Activated CD8-positive, alpha-beta T cell treated with anti-CD3 and anti-CD28 coated beads, Interleukin-2, amount 10 ng/mL, durations not matched to agents 7 days and 5 days (primary cell): Measurements from ENCODE around the gene ZNF800. TPM values are rescaled to one million over a fixed set of nuclear protein-coding genes. Genes with fewer than 3 reads are reported as not detected.

Experiments used
- ATAC-seq: fragments of 150-1000 bp; cut with Tn5 transposase; one replicate; pipeline ENCODE4 v1.10.0; 2021; ENCODE audit warnings: moderate library complexity
- CTCF ChIA-PET: fragments of 350-600 bp; sonication (Branson Sonifier 250); formaldehyde crosslinking; loops from one replicate; lab custom pipeline; 2021; ENCODE audit warnings: antibody characterized with exemption; lab: Charles Lee
- POLR2A ChIA-PET: fragments of 350-600 bp; sonication (Branson Sonifier 250); formaldehyde crosslinking; loops from one replicate; lab custom pipeline; 2021; ENCODE audit warnings: antibody characterized with exemption; lab: Charles Lee
- DNase-seq: peaks from one replicate; pipeline ENCODE4 v3.0.0-alpha.2; 2020
- H3K27ac Mint-ChIP-seq: one replicate; pipeline ENCODE4 v1.8.0; 2021; ENCODE audit warnings: mild to moderate bottlenecking, mixed read lengths
- H3K27me3 Mint-ChIP-seq: one replicate; pipeline ENCODE4 v1.8.0; 2021; ENCODE audit warnings: low read depth, mixed read lengths
- H3K36me3 Mint-ChIP-seq: one replicate; pipeline ENCODE4 v1.8.0; 2021; ENCODE audit warnings: low read depth, mixed read lengths
- H3K4me1 Mint-ChIP-seq: one replicate; pipeline ENCODE4 v1.8.0; 2021; ENCODE audit warnings: low read depth, mixed read lengths
- H3K4me3 Mint-ChIP-seq: one replicate; pipeline ENCODE4 v1.8.0; 2021; ENCODE audit warnings: mild to moderate bottlenecking, mixed read lengths
- H3K9me3 Mint-ChIP-seq: one replicate; pipeline ENCODE4 v1.8.0; 2022; ENCODE audit warnings: mixed read lengths; ENCODE audit not compliant: insufficient read depth
- total RNA-seq, 2 experiments: library from RNA; stranded (reverse); gene quantifications; one replicate each; pipeline ENCODE4 v1.2.3, GENCODE V29; 2021

ZNF800 gene
- total RNA-seq, 2 experiments from 2014 or later = 40.7 to 43.2 TPM

DNA sequence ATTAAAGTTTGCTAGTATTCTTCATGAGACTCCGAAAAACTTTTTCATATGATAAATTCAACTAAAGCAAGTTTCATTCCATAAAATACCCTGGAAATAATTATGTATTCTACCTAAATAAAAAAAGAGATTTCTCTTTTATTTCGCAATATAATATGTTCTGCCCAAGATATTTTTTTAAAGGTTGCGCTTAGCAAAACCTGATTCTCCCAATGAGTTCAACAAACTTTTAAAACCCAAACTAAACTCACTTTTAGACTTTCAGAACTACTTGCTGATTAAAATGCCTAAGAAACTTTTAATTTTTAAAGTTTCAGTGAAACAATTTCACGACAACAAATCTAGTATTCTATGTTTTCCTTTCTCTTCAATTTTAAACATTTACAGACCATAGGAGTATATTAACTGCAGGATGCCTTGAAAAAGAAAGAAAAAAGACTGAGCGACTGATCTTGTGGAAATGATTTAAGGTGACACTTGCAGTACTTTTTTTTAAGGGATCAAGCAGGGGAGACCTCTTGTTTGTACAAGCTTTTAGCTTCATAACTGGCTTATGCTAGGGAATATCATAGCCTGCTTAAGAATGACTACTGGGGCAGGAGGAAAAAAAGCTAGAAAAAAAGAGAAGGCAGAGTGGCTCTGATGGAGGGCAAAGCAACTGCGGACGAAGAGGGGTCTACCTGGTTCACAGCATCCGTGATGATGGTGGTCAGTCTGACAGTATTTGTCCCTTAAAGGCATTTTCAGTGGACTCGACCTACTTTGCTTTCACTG is 1.5 kb downstream of the ZNF800 start:
- H3K4me1 Mint-ChIP-seq = peaks cover 60% of the 10 kb centered on the region
- POLR2A ChIA-PET = interaction anchor here (0.6 to 3.2 kb wide), 17 partner anchors 8 to 197 kb away, joined by 3 to 51 read pairs (median 10); partner anchors contain the start of genes ARF5 and GCC1

DNA sequence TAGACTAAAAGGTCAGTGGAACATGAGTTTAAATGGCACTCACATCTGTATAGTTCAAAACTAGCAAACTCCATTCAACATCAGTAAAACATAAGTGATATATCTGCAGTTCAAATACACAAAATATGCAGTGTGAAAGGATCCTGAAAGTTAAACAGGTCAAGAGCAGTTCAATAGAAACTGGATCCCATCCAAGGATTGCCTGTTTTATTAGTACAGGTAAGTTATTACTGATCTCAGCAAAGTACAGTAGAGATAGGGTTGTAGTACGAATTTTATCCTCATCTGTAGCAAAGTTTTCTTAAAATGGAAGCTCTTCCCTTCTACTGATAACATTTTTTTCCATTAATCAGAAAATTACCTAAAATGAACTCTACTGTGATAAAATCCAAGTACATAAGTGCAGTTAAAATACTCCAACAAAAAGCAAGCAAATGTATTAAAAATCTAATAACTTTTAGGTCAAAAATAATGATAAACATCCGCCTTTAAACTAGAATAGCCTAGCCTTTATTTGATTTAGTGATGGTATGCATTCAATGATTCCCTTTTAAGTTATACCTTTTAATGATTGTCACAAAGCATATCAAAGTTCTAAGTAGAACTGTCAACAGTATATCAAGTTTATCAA is 2.2 kb downstream of the ZNF800 start:
- peak overlapping the region; percentile 98 for H3K4me3 Mint-ChIP-seq
- peaks cover 57% of the 10 kb centered on the region for H3K4me1 Mint-ChIP-seq
- DNase-seq (no peak), ATAC-seq (no peak)
- H3K27me3 Mint-ChIP-seq = no peaks in the 10 kb centered on the region
- no peaks in the 10 kb centered on the region for H3K9me3 Mint-ChIP-seq
- ChIA-PET POLR2A (no interaction called here), CTCF (interaction anchor here (1.2 to 6.1 kb wide), 3 partner anchors 10 to 57 kb away, joined by 4 to 35 read pairs (median 7); no protein-coding TSS in a partner anchor)
- H3K36me3 Mint-ChIP-seq = peaks cover 48% of the 10 kb centered on the region
- H3K27ac Mint-ChIP-seq = no peak overlapping the region

More for the DNA sequence above, 1.5 kb downstream of the ZNF800 start:
- H3K4me3 Mint-ChIP-seq = peak overlapping the region; percentile 98
- DNase-seq (no peak), ATAC-seq (no peak)
- CTCF ChIA-PET = interaction anchor here (1.6 to 6.1 kb wide), 6 partner anchors 14 to 56 kb away, joined by 5 to 35 read pairs (median 14); no protein-coding TSS in a partner anchor
- H3K27me3 Mint-ChIP-seq = no peaks in the 10 kb centered on the region
- H3K9me3 Mint-ChIP-seq = no peaks in the 10 kb centered on the region
- peaks cover 45% of the 10 kb centered on the region for H3K36me3 Mint-ChIP-seq
- peak overlapping the region; percentile 98 for H3K27ac Mint-ChIP-seq

DNA sequence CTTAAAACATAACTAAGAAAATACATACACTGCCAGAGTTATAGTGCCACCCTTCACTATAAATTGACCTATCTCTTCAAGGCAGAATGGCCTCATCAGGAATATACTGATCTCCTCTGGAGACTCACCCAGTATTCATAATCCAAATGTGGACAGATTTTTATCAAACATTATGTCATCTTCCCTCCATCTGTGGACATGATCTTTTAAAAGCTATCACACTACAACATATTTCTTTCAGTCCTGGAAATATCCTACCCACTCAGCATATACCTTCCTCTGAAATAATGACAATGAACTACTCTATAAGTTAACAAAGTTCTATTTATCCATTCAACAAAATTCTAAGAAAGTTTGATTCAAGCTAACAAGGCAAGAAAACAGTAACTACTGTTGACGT is 3.2 kb downstream of the ZNF800 start:
- CTCF ChIA-PET = interaction anchor here (0.8 to 6.1 kb wide), 4 partner anchors 9 to 58 kb away, joined by 3 to 35 read pairs (median 6); no protein-coding TSS in a partner anchor
- ATAC-seq = no peak
- H3K9me3 Mint-ChIP-seq = no peaks in the 10 kb centered on the region
- H3K4me1 Mint-ChIP-seq = peaks cover 54% of the 10 kb centered on the region
- H3K4me3 Mint-ChIP-seq = peak overlapping the region; percentile 30
- H3K27me3 Mint-ChIP-seq = no peaks in the 10 kb centered on the region
- POLR2A ChIA-PET = no interaction called here
- H3K27ac Mint-ChIP-seq = no peak overlapping the region
- H3K36me3 Mint-ChIP-seq = peaks cover 50% of the 10 kb centered on the region
- no peak for DNase-seq

DNA sequence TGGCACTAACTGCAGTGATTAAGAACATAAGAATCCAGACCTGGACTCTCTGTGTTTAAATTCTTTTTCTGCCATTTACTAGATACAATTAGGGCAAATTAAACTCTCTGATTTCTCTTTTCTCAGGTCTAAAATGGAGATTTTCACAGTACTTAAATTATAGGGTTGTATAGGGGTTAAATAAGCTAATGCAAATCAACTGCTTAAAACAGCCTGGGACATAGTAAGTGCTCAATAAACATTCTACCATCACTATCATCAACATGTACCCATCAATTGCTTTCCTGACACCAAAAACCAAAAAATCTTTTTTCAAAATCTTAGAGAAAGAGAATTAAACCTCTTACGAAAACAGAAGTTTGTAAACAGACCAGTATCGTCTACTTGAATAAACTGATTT is 4.5 kb downstream of the ZNF800 start:
- Mint-ChIP-seq H3K4me1 (peaks cover 51% of the 10 kb centered on the region), H3K27ac (no peak overlapping the region), H3K36me3 (peaks cover 57% of the 10 kb centered on the region), H3K4me3 (no peak overlapping the region), H3K9me3 (no peaks in the 10 kb centered on the region), H3K27me3 (no peaks in the 10 kb centered on the region)
- no peak for DNase-seq
- ChIA-PET CTCF (no interaction called here), POLR2A (no interaction called here)
- no peak for ATAC-seq

DNA sequence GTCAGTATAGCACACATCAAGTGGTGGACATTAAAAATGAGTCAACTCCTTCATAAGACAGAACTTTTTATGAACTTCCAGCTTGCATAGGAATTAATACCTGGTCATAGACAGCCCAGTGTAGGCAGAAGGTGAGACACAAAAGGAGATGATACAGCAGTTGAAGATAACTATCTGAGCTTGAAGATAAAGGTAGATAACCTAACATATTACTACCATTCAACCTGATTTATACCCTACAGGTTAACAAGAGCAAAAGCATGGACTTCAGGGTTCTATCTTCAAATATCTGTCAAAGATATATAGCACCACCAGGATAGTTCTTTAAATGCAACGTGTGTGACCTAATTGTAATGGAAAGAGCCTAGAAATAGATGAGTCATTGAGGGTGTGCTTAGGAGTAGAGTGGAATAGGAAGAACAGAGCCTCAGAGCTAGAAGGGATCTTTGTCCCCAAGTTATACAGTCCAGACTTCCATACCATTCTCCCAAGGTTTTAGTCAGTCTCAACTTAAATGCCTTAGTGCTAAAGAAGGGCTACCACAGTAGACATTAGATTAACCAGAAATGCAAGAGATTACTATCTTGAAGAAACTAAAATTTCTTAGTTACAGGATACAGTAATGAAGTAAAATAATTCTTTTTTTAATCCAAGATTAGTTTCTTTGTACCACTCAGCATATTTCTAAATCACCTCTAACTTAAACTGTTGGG is 9.2 kb downstream of the ZNF800 start:
- H3K27ac Mint-ChIP-seq = no peak overlapping the region
- ATAC-seq (peak; percentile 36), DNase-seq (no peak)
- H3K4me1 Mint-ChIP-seq = peaks cover 56% of the 10 kb centered on the region
- H3K36me3 Mint-ChIP-seq = peaks cover 50% of the 10 kb centered on the region
- H3K27me3 Mint-ChIP-seq = no peaks in the 10 kb centered on the region
- H3K4me3 Mint-ChIP-seq = no peak overlapping the region
- no peaks in the 10 kb centered on the region for H3K9me3 Mint-ChIP-seq
- ChIA-PET POLR2A (interaction anchor here (0.7 to 1.2 kb wide), 3 partner anchors 8 to 14 kb away, joined by 3 to 10 read pairs (median 5); partner anchors contain the start of gene ZNF800), CTCF (interaction anchor here (0.8 to 2.2 kb wide), 4 partner anchors 10 to 64 kb away, joined by 3 to 10 read pairs (median 4); no protein-coding TSS in a partner anchor)

DNA sequence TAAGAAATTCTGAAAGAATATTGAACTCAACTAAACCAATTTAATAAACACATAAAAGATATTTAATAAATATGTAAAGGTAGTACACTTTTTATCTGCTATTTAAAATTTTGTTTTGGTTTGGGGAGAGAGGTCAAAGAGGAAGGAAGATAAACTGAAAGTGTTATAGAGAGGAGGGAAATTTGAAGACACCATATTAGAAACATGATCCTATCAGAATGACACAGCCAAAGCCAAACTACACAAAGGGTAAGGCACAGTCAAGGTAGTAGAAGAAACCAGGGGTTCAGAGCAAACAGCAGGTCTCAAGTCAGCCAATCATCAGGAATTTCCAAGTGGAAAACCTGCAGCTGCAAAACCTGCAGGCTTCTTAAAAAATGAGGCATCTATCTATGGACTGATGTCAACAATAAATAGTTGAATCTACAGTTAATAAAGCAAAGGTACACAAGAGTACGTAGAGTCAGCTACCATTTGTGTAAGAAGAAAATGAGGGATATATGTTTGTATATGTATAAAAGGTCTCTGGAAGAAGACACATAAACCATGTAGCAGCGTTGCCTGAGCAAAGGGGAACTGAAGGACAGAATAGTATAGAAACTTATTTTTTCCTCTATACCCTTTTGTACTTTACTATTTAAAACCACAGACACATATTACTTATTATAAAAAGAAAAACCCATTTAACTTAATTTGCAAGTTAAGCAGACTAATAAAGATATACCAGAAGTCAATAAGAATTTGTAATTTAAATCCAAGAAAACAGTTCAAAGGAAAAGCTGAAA is 10.0 kb downstream of the ZNF800 start:
- H3K4me3 Mint-ChIP-seq = no peak overlapping the region
- H3K27ac Mint-ChIP-seq = peak overlapping the region; percentile 47
- ATAC-seq (no peak), DNase-seq (no peak)
- H3K9me3 Mint-ChIP-seq = no peaks in the 10 kb centered on the region
- peaks cover 59% of the 10 kb centered on the region for H3K4me1 Mint-ChIP-seq
- H3K27me3 Mint-ChIP-seq = no peaks in the 10 kb centered on the region
- ChIA-PET CTCF (interaction anchor here (0.8 to 2.2 kb wide), 4 partner anchors 9 to 65 kb away, joined by 3 to 10 read pairs (median 4); no protein-coding TSS in a partner anchor), POLR2A (interaction anchor here (1.0 to 1.2 kb wide), 2 partner anchors 9 to 13 kb away, joined by 5 to 10 read pairs; no protein-coding TSS in a partner anchor)
- peaks cover 51% of the 10 kb centered on the region for H3K36me3 Mint-ChIP-seq

DNA sequence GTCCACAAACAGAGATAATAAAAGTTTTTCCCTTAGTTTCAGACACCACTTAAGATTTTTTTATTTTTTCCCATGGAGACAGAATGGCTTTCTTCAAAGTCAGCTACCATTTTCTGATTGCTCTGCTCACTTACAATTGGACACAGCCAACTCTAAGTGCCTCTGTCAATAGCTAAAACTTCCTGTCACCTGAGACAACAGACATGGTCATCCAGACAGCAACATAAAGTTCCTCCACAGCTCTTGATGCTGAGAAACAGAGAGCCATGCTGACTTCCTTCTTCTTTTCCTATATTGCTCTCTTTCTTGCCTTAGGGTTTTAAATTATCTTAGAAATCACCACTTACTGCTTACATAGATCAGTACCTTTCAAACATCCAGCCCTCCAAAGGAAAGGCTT is 12.0 kb downstream of the ZNF800 start:
- Mint-ChIP-seq H3K27ac (no peak overlapping the region), H3K4me3 (no peak overlapping the region), H3K36me3 (peaks cover 48% of the 10 kb centered on the region), H3K9me3 (no peaks in the 10 kb centered on the region), H3K27me3 (no peaks in the 10 kb centered on the region), H3K4me1 (peaks cover 62% of the 10 kb centered on the region)
- DNase-seq = no peak
- POLR2A ChIA-PET = interaction anchor here (1.5 kb wide), 1 partner anchor 12 kb away, joined by 13 read pairs; the partner anchor contains the start of gene ZNF800
- peak; percentile 15 for ATAC-seq
- CTCF ChIA-PET = interaction anchor here (1.0 to 1.9 kb wide), 5 partner anchors 9 to 67 kb away, joined by 3 to 7 read pairs (median 4); no protein-coding TSS in a partner anchor

DNA sequence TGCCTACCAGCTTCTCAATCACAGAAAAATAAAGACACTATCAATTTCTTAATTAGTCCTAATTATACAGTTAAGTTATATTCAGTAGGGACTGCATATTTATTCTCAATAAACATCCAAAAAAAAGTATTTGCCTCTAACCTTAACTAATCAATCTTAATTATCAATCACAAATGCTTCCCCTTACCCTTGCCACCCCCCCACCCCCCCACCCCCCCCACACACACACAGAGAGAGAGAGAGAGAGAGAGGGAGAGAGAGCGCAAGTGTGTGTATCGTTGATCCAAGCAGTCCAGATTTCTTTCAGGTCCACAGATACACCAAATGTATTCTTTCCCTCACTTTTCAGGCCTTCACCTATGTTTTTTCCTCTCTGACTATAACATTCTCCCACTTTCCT is 12.9 kb downstream of the ZNF800 start:
- ChIA-PET CTCF (interaction anchor here (1.1 to 1.9 kb wide), 3 partner anchors 10 to 68 kb away, joined by 3 to 7 read pairs (median 5); no protein-coding TSS in a partner anchor), POLR2A (interaction anchor here (1.5 kb wide), 1 partner anchor 12 kb away, joined by 13 read pairs; the partner anchor contains the start of gene ZNF800)
- peak overlapping the region; percentile 13 for H3K27ac Mint-ChIP-seq
- DNase-seq (no peak), ATAC-seq (no peak)
- H3K4me1 Mint-ChIP-seq = peaks cover 61% of the 10 kb centered on the region
- H3K27me3 Mint-ChIP-seq = no peaks in the 10 kb centered on the region
- H3K9me3 Mint-ChIP-seq = no peaks in the 10 kb centered on the region
- no peak overlapping the region for H3K4me3 Mint-ChIP-seq
- peaks cover 46% of the 10 kb centered on the region for H3K36me3 Mint-ChIP-seq

DNA sequence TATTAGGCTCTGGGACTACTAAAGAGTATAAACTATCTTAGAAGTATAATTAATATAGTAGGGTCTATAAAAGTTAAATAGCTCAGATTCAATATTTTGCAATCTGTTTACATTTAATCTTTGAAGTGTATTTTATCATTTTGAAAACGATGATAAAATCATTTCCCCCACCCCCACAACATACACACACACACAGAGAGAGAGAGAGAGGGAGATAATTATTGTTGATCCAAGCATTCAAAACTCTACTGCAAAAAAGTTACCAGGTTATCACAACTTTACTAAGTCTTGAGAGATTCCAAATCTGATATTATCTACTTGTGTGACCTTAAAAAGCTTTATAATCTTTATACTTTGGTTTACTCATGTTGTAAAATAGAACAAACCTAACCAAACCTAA is 14.0 kb downstream of the ZNF800 start:
- Mint-ChIP-seq H3K27me3 (no peaks in the 10 kb centered on the region), H3K9me3 (no peaks in the 10 kb centered on the region), H3K36me3 (peaks cover 54% of the 10 kb centered on the region), H3K4me1 (peaks cover 59% of the 10 kb centered on the region), H3K27ac (peak overlapping the region; percentile 32), H3K4me3 (no peak overlapping the region)
- ChIA-PET POLR2A (interaction anchor here (1.7 to 1.9 kb wide), 2 partner anchors 13 to 14 kb away, joined by 6 to 8 read pairs; partner anchors contain the start of gene ZNF800), CTCF (interaction anchor here (1.2 to 2.0 kb wide), 3 partner anchors 11 to 69 kb away, joined by 3 to 7 read pairs (median 3); no protein-coding TSS in a partner anchor)
- DNase-seq (no peak), ATAC-seq (no peak)

DNA sequence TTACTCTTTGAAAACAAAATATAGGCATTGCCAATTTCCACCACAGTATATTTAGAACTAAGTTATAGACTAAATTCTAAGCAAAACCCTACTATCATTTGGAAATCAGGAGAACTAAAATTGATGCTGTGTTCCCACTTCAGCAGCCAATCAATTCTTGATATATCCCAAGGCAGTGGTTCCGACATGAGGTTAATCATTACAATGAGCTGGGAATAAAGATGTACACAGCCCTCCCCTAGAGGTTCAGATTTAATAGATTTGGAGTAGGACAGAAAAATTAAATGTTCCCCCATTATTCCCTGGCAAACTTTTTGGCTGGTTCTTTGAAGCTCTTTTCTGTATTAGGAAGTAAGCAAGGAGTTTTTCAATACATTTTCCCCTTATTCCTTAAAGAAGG is 15.1 kb downstream of the ZNF800 start:
- no peaks in the 10 kb centered on the region for H3K9me3 Mint-ChIP-seq
- ATAC-seq (no peak), DNase-seq (no peak)
- H3K27me3 Mint-ChIP-seq = no peaks in the 10 kb centered on the region
- H3K36me3 Mint-ChIP-seq = peaks cover 53% of the 10 kb centered on the region
- CTCF ChIA-PET = interaction anchor here (1.1 to 2.0 kb wide), 3 partner anchors 12 to 70 kb away, joined by 3 to 7 read pairs (median 5); partner anchors contain the start of gene ZNF800
- no peak overlapping the region for H3K4me3 Mint-ChIP-seq
- H3K4me1 Mint-ChIP-seq = peaks cover 50% of the 10 kb centered on the region
- no peak overlapping the region for H3K27ac Mint-ChIP-seq
- POLR2A ChIA-PET = interaction anchor here (1.7 to 1.9 kb wide), 2 partner anchors 14 to 15 kb away, joined by 6 to 8 read pairs; partner anchors contain the start of gene ZNF800
